ENCODE results near the gene SLC25A11.

- TF ChIP-seq GATA2 (IDR thresholded peaks at IDR 0.05; ENCODE audit: low read depth, low read length) (no peak), GATA3 (IDR thresholded peaks at IDR 0.05; ENCODE audit: low read depth, low read length) (no peak)
These were observed 29.8 kb upstream of the SLC25A11 start for GRCh38 chr17:4969551-4970173.
